ENCODE results near the gene PUM1. TPM values are rescaled to one million over a fixed set of nuclear protein-coding genes. Genes with fewer than 3 reads are reported as not detected.
"Not testable (repeated sequence)": the region's sequence is repeated elsewhere in the genome, so short reads cannot be mapped to it uniquely, and the experiment has no call there.

Gene PUM1
- total RNA-seq, 1 experiment from 2014 or later = 110 TPM

DNA sequence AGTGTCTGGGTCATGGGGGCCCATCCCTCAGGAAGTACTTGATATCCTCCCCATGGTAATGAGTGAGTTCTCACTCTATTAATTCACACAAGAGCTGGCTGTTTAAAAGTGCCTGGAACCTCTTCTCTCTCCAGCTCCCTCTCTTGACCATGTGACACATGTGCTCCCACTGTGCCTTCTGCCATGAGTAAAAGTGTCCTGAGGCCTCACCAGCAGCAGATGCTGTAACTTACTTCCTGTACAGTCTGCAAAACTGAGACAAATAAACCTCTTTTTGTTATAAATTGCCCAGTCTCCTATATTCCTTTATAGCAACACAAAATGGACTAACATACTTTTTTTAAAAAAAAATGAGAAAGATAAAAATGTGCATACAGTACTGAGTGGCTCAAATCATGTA is 24.0 kb downstream of the PUM1 start:
- ChIA-PET POLR2A (interaction anchor here (0.5 to 2.8 kb wide), 3 partner anchors 9 to 23 kb away, joined by 3 to 15 read pairs (median 3); partner anchors contain the start of gene PUM1), CTCF (interaction anchor here (0.6 to 0.9 kb wide), 3 partner anchors 17 to 294 kb away, joined by 3 read pairs; no protein-coding TSS in a partner anchor)
- Mint-ChIP-seq H3K27me3 (ENCODE audit: insufficient read depth, unreplicated experiment) (no peaks in the 10 kb centered on the region), H3K4me3 (ENCODE audit: unreplicated experiment) (no peak overlapping the region), H3K27ac (ENCODE audit: low read depth, unreplicated experiment) (no peak overlapping the region), H3K9me3 (ENCODE audit: unreplicated experiment) (no peaks in the 10 kb centered on the region), H3K4me1 (ENCODE audit: insufficient read depth, unreplicated experiment) (peaks cover 32% of the 10 kb centered on the region), H3K36me3 (ENCODE audit: insufficient read depth, unreplicated experiment) (peaks cover 64% of the 10 kb centered on the region)
- BruUV-seq (replicated peaks) = no TSS peak
- no peak for DNase-seq (ENCODE audit: unreplicated experiment)
- intact Hi-C loops (cut with micrococcal nuclease) = no loop called here
- TF ChIP-seq, protein P1, sequence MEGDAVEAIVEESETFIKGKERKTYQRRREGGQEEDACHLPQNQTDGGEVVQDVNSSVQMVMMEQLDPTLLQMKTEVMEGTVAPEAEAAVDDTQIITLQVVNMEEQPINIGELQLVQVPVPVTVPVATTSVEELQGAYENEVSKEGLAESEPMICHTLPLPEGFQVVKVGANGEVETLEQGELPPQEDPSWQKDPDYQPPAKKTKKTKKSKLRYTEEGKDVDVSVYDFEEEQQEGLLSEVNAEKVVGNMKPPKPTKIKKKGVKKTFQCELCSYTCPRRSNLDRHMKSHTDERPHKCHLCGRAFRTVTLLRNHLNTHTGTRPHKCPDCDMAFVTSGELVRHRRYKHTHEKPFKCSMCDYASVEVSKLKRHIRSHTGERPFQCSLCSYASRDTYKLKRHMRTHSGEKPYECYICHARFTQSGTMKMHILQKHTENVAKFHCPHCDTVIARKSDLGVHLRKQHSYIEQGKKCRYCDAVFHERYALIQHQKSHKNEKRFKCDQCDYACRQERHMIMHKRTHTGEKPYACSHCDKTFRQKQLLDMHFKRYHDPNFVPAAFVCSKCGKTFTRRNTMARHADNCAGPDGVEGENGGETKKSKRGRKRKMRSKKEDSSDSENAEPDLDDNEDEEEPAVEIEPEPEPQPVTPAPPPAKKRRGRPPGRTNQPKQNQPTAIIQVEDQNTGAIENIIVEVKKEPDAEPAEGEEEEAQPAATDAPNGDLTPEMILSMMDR (IDR thresholded peaks at IDR 0.05; ENCODE audit: unreplicated experiment) = no peak

DNA sequence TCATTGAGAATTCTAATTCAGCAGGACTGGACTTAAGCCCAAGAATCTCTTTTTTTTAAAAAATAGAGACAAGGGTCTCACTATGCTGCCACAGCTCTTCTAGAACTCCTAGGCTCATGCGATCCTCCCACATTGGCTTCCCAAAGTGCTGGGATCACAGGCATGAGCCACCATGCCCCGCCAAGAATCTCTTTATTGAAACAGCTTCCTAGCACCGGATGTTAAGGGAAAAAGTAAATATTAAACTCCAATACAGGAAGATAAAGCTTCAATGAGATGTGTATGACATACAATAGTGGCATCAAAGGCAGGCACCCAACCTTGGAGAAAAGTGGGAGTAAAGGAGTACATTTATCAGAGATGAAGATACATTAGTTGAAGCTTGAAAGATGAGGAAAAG is 25.5 kb downstream of the PUM1 start:
- Mint-ChIP-seq H3K9me3 (ENCODE audit: unreplicated experiment) (no peaks in the 10 kb centered on the region), H3K4me1 (ENCODE audit: insufficient read depth, unreplicated experiment) (peaks cover 34% of the 10 kb centered on the region), H3K27me3 (ENCODE audit: insufficient read depth, unreplicated experiment) (no peaks in the 10 kb centered on the region), H3K36me3 (ENCODE audit: insufficient read depth, unreplicated experiment) (peaks cover 56% of the 10 kb centered on the region), H3K27ac (ENCODE audit: low read depth, unreplicated experiment) (no peak overlapping the region), H3K4me3 (ENCODE audit: unreplicated experiment) (no peak overlapping the region)
- POLR2A ChIA-PET = interaction anchor here (1.1 to 2.8 kb wide), 3 partner anchors 12 to 37 kb away, joined by 4 to 15 read pairs (median 5); partner anchors contain the start of gene PUM1
- intact Hi-C loops (cut with micrococcal nuclease) = no loop called here
- TF ChIP-seq, protein P1 (IDR thresholded peaks at IDR 0.05; ENCODE audit: unreplicated experiment) = no peak
- CTCF ChIA-PET = interaction anchor here (0.6 kb wide), 1 partner anchor 96 kb away, joined by 5 read pairs; no protein-coding TSS in a partner anchor
- BruUV-seq (replicated peaks) = no TSS peak
- DNase-seq (ENCODE audit: unreplicated experiment) = no peak

DNA sequence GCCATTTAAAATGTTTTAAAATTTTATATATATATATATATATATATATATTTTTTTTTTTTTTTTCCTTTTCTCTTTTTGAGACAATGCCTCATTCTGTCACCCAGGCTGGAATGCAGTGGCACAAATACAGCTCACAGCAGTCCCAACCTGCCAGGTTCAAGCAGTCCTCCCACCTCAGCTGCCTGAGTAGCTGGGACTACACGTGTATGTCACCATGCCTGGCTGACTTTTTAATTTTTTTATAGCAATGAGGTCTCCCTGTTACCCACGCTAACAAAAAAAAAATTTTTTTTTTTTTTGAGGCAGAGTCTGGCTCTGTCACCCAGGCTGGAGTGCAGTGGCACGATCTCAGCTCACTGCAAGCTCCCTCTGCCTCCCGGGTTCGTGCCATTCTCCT is 26.6 kb downstream of the PUM1 start:
- H3K9me3 Mint-ChIP-seq (ENCODE audit: unreplicated experiment); intact Hi-C loops (cut with micrococcal nuclease); H3K27me3 Mint-ChIP-seq (ENCODE audit: insufficient read depth, unreplicated experiment); DNase-seq (ENCODE audit: unreplicated experiment); CTCF ChIA-PET; H3K27ac Mint-ChIP-seq (ENCODE audit: low read depth, unreplicated experiment); H3K4me3 Mint-ChIP-seq (ENCODE audit: unreplicated experiment); BruUV-seq (replicated peaks): not testable (repeated sequence)
- Mint-ChIP-seq H3K4me1 (ENCODE audit: insufficient read depth, unreplicated experiment) (peaks cover 44% of the 10 kb centered on the region), H3K36me3 (ENCODE audit: insufficient read depth, unreplicated experiment) (peaks cover 51% of the 10 kb centered on the region)
- POLR2A ChIA-PET = interaction anchor here (0.9 to 2.8 kb wide), 3 partner anchors 9 to 26 kb away, joined by 3 to 15 read pairs (median 5); partner anchors contain the start of gene PUM1

DNA sequence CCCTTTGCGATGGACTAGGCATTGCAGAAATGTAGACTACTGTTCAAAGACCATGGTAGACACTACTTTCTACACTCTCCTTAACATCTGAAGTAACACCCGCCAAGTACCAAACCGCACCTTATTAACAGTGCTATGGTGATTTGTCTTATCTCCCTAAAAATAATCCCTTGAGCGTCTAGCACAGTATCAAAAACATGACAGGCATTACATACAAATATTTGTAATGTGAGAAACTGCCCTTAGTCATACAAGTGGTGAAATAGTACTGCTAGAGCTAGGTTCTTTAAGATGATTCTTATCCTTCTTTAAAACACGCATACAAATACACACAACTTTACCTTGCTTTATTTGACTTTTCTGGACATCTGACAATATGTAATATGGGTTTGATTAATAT is 27.2 kb downstream of the PUM1 start:
- intact Hi-C loops (cut with micrococcal nuclease) = no loop called here
- no peak overlapping the region for H3K27ac Mint-ChIP-seq (ENCODE audit: low read depth, unreplicated experiment)
- H3K27me3 Mint-ChIP-seq (ENCODE audit: insufficient read depth, unreplicated experiment) = no peaks in the 10 kb centered on the region
- BruUV-seq (replicated peaks) = no TSS peak
- H3K4me1 Mint-ChIP-seq (ENCODE audit: insufficient read depth, unreplicated experiment) = peaks cover 50% of the 10 kb centered on the region
- no peaks in the 10 kb centered on the region for H3K9me3 Mint-ChIP-seq (ENCODE audit: unreplicated experiment)
- POLR2A ChIA-PET = interaction anchor here (0.6 to 1.6 kb wide), 5 partner anchors 10 to 132 kb away, joined by 3 to 5 read pairs (median 3); no protein-coding TSS in a partner anchor
- no peak for DNase-seq (ENCODE audit: unreplicated experiment)
- TF ChIP-seq, protein P1 (IDR thresholded peaks at IDR 0.05; ENCODE audit: unreplicated experiment) = no peak
- peaks cover 49% of the 10 kb centered on the region for H3K36me3 Mint-ChIP-seq (ENCODE audit: insufficient read depth, unreplicated experiment)
- CTCF ChIA-PET = no interaction called here
- H3K4me3 Mint-ChIP-seq (ENCODE audit: unreplicated experiment) = no peak overlapping the region

Measured in MCF 10A (cell line).